VCaP (cell line): ENCODE measurements around the gene ACAD9.

Experiments
- H3K27ac ChIP-seq: fragments of 450-650 bp; 2 replicates; pipeline ENCODE4 v1.5.1; 2017
- CTCF ChIP-seq: fragments of 450-650 bp; conservative IDR thresholded peaks from 2 replicates; pipeline ENCODE4 v1.5.1; 2017; ENCODE audit warnings: mild to moderate bottlenecking, moderate library complexity

The ACAD9 gene

GRCh38 chr3:128949158-128949557, 69.7 kb downstream of the ACAD9 start:
- no peak overlapping the region for H3K27ac ChIP-seq
- no peak for TF ChIP-seq CTCF

DNA sequence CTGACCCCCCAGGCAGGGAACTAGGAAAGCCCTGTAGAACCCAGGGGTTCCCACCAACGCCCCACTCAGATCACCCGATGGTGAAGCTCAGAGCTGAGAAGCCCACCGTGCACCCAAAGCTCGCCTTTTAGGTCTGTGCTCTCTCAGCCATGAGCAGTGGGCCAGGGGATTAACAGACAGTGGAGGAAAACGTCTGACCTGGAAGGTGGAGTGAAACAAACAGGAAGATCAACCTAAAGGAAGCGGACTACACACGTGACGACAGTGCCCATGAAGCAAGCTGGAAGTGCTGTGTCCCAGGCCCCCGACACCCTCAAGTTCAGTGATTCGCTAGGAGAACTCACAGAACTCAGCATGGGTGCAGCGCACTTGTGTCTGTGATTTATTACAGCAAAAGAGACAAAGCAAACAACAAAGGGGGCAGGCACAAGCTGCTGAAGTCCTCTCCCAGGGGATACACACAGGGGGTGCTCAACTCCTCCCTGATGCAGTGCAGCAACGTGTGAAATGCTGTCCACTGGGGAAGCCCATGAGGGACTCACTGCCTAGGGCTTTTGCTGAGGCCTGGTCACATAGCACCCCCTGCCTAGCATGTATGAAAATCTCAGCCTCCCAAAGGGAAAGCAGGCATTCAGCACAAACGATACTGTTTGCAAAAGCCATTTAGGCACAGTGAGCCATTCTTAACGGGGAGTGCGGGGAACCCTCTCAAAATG, 71.0 kb downstream of the ACAD9 start:
- 0 out of 2 replicates have a peak, but pooled peaks have one; percentile 6 for TF ChIP-seq CTCF
- H3K27ac ChIP-seq = no peak overlapping the region

GRCh38 chr3:128956440-128956839, 77.0 kb downstream of the ACAD9 start:
- no peak overlapping the region for H3K27ac ChIP-seq
- no peak for TF ChIP-seq CTCF
